ENCODE measurements around the gene CALML4.

DNA sequence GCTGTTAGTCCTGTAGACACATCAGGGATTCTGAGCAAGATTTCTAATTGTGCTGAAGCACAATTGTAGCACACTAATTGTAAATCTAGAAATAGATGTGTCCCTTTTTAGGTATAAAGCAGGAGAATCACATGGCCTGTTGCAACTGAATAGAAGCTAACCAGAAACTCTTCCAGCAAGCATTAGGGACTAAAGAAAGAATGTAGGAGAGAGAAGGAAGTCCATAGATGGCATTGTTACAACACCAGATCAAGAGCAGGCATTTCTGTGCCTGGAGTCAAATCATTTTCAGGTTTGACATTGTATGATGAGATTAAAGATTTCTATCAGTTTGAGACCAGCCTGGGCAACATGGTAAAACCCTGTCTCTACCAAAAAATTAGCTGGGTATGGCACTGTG lies 27.4 kb downstream of the CALML4 start:
- no peak for TF ChIP-seq POLR2A (IDR thresholded peaks at IDR 0.05)
- TF ChIP-seq, protein P1, sequence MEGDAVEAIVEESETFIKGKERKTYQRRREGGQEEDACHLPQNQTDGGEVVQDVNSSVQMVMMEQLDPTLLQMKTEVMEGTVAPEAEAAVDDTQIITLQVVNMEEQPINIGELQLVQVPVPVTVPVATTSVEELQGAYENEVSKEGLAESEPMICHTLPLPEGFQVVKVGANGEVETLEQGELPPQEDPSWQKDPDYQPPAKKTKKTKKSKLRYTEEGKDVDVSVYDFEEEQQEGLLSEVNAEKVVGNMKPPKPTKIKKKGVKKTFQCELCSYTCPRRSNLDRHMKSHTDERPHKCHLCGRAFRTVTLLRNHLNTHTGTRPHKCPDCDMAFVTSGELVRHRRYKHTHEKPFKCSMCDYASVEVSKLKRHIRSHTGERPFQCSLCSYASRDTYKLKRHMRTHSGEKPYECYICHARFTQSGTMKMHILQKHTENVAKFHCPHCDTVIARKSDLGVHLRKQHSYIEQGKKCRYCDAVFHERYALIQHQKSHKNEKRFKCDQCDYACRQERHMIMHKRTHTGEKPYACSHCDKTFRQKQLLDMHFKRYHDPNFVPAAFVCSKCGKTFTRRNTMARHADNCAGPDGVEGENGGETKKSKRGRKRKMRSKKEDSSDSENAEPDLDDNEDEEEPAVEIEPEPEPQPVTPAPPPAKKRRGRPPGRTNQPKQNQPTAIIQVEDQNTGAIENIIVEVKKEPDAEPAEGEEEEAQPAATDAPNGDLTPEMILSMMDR (IDR thresholded peaks at IDR 0.05): no peak
